GM23248 (cell line): ENCODE results near the gene IL36RN.

Experiments used
- EZH2 ChIP-seq: fragments of 200-600 bp; sonication (generic); IDR thresholded peaks from 2 replicates; pipeline ENCODE4 v1.6.1; 2018; ENCODE audit warnings: antibody characterized with exemption, mild to moderate bottlenecking; ENCODE audit not compliant: insufficient read depth, poor library complexity, severe bottlenecking
- EZH2phosphoT487 ChIP-seq: fragments of 200-600 bp; sonication (generic); IDR thresholded peaks from 2 replicates; pipeline ENCODE4 v1.6.1; 2018; ENCODE audit warnings: antibody characterized with exemption, moderate library complexity, mild to moderate bottlenecking, low read depth; ENCODE audit not compliant: insufficient read depth

- no peak for TF ChIP-seq EZH2phosphoT487
- TF ChIP-seq EZH2: no peak
These were observed 39.5 kb downstream of the IL36RN start for GRCh38 chr2:113098532-113098931.
